Stimulated activated CD4-positive, alpha-beta T cell treated with anti-CD3 and anti-CD28 coated beads, Interleukin-4, amount 100 ng/mL, for 48 hours (primary cell): ENCODE measurements around the gene ADCY10.
"Not testable (repeated sequence)": the region's sequence is repeated elsewhere in the genome, so short reads cannot be mapped to it uniquely, and the experiment has no call there.

Experiments used
- DNase-seq, 2 donors: peaks; one replicate each; pipeline ENCODE4 v3.0.0-alpha.2; 2020; ENCODE audit warnings: low read depth in 2 of 2

The ADCY10 gene, protein sequence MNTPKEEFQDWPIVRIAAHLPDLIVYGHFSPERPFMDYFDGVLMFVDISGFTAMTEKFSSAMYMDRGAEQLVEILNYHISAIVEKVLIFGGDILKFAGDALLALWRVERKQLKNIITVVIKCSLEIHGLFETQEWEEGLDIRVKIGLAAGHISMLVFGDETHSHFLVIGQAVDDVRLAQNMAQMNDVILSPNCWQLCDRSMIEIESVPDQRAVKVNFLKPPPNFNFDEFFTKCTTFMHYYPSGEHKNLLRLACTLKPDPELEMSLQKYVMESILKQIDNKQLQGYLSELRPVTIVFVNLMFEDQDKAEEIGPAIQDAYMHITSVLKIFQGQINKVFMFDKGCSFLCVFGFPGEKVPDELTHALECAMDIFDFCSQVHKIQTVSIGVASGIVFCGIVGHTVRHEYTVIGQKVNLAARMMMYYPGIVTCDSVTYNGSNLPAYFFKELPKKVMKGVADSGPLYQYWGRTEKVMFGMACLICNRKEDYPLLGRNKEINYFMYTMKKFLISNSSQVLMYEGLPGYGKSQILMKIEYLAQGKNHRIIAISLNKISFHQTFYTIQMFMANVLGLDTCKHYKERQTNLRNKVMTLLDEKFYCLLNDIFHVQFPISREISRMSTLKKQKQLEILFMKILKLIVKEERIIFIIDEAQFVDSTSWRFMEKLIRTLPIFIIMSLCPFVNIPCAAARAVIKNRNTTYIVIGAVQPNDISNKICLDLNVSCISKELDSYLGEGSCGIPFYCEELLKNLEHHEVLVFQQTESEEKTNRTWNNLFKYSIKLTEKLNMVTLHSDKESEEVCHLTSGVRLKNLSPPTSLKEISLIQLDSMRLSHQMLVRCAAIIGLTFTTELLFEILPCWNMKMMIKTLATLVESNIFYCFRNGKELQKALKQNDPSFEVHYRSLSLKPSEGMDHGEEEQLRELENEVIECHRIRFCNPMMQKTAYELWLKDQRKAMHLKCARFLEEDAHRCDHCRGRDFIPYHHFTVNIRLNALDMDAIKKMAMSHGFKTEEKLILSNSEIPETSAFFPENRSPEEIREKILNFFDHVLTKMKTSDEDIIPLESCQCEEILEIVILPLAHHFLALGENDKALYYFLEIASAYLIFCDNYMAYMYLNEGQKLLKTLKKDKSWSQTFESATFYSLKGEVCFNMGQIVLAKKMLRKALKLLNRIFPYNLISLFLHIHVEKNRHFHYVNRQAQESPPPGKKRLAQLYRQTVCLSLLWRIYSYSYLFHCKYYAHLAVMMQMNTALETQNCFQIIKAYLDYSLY (N-terminal part only)

DNA sequence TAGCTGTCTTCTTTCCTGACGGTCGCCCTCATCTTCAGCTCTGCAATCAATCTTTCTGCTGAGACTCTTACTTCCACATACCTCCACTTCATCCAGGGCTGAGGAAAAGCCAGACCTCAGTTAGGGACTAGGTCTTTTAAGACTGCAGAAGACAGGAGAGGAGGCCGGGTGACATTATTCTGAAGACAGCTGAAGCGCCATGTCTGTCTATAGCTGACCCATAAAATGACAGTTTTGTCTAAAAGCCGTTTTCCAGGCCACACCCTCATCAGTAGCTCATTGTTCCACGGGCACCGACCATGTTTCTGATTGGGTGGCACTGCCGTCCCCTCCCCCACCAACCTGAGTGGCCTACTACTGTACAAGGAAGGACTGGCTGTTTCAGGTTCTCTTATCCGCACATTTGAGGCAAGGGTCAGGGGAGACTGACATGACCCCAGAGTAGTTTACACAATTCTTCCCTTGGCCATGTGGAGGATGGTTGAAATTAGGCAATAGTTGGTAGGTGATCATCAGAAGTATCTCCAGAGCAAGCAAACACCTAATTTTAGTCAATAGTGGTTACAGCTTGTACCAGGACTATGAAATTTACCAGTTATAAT lies at the start of gene ADCY10:
ADCY10 (minus strand) TSS at position 240 of the 602 bp plus-strand sequence. CDS start 8,994 bp downstream, outside the sequence.
- DNase-seq = no peak

DNA sequence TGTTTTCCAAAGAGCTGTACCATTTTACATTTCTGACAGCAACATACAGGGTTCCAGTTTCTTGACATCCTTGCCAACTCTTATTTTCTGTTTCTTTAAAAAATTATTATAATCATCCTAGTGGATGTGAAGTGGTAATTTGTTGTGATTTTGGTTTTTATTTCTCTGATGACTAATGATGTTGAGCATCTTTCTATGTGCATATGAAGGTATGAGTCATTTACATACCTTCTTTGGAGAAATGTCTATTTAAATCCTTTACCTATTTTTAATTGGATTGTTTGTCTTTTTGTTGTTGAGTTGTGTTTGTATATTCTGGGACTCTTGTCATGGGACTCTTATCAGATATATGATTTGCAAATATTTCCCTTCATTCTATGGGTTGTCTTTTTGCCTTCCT lies 43.8 kb upstream of the ADCY10 start:
- no peak for DNase-seq

DNA sequence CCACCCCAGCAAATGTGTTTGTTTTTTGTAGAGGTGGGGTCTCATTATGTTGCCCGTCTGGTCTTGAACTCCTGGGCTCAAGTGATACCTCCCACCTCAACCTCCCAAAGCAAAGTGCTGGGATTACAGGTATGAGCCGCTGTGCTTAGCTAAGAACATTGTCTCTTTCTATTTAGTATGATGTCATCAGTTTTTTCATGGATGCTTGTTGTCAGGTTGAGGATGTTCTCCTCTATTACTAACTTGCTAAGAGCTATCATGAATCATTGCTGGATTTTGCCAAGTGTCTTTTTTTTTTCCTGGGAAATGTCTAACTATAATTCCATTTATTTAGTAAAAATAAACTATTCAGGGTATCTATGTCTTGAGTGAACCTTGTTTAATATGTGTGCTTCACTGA lies 42.0 kb upstream of the ADCY10 start:
- no peak for DNase-seq

DNA sequence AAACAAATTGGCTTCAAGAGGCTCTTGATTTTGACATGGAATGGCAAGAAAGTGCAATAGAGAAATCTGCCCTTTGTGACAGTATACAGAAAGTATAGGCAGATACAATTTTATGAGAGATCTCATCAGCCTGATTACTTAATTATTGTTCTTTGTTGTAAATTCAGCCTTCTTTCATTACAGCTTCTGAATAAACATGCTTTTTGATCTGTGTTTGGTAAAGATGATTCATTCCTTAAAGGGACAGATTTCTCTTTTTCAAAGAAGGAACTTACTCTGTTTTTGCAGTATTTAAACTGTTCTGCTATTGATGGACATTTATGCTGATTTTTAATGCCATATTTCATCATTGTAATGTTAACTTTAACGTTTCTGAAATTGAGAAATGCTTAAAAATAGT lies 36.6 kb upstream of the ADCY10 start:
- no peak for DNase-seq

DNA sequence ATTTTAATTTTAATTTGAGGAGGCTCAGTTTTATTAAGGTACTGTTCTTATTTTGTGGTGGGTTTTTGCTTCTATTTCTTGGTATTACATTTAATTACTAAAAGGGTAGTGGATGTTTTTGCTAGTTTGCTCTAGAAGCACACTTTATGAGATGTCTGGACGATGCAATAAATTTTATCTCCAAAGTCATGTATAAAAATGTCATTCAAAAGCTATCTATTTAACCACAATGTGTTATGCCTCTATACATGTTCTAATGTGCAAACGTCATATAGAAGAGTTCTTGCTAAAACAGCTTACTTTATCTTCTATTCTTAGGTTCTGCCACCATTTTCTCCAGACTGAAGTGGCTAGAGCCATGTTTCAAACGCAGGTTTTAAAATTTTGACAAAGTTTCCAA lies 35.9 kb upstream of the ADCY10 start:
- DNase-seq = no peak

DNA sequence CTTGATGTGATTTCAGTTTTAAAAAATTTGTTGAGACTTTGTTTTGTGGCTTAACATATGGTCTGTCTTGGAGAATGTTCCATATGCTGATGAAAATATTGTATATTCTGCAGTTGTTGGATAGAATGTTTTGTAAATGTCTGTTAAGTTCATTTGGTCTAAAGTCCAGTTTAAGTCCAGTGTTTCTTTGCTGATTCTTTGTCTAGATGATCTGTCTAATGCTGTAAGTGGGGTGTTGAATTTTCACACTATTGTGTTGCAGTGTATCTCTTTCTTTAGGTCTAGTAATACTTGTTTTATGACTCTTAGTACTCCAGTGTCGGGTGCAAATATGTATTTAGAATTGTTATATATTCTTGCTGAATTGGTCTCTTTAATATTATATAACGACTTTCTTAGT lies 33.8 kb upstream of the ADCY10 start:
- DNase-seq = no peak

DNA sequence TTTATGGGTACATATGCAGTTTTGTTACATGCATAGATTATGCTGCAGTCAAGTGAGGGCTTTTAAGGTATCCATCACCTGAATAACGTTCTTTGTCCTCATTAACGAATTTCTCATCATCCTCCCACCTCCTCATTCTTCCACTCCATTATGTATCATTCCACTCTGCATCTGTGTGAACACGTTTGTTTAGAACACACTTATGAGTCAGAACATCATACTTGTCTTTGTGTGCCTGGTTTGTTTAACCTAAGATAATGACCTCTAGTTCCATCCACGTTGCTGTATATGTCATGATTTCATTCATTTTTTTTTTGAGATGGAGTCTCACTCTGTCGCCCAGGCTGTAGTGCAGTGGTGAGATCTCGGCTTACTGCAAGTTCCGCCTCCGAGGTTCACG lies 29.6 kb upstream of the ADCY10 start:
- DNase-seq = no peak

DNA sequence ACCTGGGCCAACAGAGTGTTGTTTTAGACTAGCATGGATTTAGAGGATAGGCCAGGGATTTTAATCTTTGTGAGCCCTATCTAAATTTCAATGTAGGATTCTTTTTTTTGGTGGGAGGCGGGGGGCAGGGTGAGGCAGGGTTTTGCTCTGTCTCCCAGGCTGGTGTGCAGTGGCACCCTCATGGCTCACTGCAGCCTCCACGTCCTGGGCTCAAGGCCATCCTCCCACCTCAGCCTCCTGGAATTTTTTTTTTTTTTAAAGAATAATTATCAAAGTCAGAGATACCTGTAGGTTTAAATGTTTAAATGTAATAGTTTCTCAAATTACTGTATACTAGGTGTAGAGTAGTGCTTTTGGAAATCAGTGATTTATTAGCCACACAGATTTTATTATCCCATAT lies 26.3 kb upstream of the ADCY10 start:
- DNase-seq = no peak

DNA sequence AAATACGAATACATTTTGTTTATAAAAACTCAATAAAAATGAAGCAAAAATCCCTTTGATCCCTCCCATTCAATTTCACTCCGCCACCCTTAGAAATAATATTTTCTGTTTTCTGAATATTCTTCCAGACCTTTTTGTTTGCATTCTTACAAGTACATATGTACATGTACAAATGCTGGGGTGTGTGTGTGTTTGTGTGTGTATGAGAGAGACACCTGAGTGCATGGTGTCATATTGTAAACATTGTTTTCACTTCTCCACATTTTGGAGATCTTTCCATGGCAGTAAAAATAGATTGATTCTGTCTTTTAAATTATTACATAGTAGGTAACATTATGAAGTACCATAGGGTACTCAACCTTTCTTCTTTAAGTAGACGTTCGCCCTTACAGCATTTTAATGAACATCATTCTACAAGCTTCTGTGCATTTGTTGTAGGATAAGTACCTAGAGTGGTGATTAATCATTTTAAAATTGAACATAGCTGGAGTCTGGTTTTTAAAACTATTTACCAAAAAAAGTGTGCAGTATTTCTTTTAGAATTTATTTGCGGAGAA lies 24.2 kb upstream of the ADCY10 start:
- DNase-seq = no peak

DNA sequence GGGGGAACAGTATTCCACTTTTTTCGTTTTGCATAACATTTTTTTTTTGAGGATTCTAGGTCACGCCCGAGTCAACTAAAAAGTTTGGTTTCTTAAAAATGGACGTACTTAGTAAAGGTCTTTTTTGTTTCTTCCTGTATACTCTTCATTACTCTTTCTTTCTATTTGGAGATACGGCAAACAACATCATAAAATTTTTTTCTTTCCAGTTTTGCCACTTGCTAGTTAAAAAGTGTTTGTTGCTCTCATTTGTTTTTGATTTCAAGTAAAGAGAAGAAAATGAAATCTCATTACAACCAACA lies 23.7 kb upstream of the ADCY10 start:
- no peak for DNase-seq

DNA sequence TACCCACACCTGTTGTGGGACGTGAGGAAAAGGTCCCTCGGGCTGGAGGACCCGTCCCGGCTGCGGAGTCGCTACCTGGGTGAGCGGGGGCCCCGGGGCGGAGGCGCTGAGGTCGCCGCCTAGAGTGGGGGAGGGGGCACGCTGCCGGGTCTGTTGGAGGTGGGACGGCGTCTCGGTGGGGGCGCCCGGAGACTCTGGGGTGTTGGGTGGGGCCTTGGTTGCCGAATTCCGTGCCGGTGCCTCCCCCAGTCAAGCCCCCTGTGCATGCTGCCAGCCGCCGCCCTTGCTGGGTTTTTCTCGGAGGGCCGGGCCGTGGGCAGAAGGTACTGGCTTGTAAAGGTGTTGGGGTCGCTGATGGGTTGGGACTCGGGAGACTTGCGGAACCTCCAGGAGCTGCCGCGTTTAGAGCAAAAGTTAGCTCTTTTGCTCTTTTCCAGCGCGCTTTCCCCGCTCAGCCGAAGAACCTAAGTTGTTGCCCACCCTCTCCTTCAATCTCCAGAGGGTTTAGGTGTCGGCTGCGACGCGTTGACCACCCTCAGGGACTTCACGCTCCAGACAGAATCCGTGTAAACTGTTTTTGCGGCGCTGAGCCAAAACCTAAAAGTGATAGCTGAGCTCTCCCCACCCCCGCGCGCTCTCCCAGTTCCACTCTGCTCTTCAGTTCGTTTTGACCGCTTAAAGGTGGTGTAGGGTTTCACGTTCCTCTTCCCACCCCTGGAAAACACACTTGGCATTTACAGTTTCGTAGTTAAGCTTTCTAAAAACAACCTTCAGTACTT lies 23.2 kb upstream of the ADCY10 start, which contains the start of gene MPC2:
MPC2 (minus strand) TSS at position 143 of the 779 bp plus-strand sequence. CDS start 1,231 bp downstream, outside the sequence.
- DNase-seq = peak; percentile 49 to 57

DNA sequence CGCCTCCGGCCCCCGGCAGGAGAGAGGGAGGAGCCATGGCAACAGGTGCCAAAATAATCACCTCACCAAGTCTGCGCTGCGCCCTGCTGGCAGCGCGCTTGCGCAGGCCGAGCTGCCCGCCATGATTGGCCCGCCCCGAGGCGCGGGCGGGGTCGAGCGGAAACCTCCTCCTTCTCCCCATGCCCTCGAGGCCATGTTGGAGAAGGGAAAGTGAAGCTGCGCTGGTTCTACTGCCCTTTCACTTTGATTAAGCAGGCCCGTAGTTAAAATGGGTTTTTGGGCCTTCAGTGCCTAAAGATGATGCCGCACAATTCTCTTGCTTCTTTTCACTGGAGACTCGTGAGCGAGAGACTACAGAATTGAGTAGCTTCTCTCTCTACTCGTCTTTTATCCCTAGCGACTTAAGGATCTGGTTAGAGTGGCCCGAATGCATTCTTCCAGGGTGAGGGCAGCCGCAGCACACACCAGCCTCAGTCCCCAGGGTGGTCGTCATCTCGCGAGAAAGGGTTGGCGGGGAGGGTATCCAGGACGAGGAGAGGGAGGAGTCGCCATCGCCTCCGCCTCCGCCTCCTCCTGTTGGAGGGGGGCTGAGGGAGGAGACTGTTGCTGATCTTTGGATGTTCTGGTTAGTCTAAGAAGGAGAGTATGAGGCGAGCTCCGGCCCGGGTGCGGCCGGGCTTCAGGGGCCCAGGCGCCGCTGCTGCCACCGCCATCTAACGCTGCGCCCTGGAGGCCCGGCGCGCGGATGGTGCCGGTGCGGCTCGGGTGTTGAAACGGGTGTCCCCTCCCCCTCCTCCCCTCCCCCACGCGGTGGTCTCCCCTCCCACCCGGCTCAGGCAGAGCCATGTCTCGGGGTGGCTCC lies 22.4 kb upstream of the ADCY10 start, which contains the start of gene DCAF6:
DCAF6 (plus strand) TSS at position 616 of the 862 bp plus-strand sequence; CDS start at position 845, 229 bp downstream.
- DNase-seq = peak; percentile 86 to 94

DNA sequence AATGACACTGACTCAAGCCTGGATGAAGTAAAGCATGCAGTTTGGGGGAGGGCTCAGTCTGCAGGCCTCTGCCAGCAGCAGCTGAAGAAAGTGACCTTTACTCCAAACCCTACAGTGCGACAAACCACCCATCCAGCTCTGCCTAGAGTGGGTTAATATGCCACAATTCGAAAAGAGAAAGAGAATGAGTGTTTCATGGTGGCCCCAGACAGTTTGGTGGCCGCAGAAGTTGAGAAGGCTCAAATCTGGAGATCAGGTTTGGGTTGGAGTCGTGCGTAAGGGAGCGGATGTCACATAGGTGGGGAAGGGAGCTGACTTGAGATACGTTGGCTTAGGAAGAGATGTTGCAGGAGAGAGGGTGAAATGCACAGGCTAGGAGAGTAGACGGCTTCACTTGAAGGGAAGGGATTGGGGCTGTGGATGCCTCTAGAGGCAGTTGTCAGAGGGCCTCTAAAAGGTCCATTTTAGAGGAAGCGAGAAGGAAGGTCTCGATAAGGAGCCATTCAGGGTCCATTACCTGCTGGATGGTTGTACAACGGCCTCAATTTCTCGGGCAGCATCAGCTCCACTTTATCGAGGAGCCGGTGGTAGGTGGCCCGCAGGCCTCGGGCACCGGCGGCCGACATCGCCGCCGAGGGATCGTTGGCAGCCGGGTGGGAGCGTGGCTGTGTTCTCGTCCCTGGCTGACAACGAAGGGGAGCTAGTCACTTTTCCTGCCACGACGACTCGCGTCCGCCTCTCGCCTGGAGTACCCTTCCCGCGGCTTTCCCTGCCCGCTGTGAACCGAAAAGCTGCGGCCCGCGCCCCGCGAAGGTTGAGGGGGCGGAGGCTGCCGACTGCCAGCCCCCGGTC lies 21.5 kb upstream of the ADCY10 start:
- peak; percentile 6 to 17 for DNase-seq

DNA sequence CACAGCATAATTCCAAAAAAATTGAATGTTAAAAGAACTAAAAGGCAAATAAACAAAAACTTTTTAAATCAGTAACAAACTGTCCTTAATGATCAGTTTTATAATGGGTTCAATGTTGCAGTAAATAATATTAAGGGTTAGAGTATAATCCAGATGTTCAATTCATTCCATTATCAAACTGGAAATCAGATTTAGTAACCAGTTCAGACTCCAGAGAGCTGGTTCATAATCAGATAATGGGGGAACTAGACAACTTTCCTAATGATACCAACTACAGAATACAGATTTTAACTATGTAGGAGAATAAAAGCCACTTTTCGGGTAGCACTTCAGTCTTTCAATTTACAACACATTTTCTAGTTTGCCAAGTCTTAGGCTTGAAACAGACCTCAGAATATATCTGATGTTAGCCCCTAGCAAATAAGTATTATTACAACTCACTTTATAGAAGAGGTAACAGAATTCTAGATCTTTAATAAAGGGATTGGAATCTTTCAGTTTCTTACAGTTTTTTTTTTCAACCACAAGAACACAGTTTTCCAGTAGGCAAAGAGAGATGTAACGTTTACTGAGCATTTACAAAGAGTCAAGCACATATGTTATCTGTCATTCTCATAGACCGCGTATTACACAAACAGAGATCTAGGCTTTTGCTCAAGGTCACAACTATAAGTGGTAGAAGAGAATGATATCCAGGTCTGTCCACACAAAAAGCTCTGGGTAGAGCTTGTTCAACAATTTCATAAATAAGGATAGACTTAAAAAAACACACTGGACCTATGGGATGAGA lies 20.7 kb upstream of the ADCY10 start:
- no peak for DNase-seq

DNA sequence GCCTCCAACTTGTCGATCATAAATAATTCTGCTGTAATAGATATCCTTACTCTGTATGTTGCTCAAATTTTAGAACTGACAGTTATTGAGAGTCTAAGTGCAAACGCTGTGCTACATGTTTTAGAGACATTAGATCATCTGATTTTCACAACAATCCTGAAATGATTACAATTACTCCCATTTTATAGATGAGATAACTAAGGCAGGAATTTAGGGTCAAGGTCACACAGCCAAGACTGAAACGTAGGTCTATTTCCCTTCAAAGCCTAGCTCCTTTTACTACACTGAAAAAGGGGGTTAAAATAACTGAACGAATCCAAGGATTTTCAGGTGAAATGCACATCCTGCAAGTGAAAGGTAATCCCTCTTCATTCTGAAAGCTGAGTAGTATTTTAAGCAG lies 19.9 kb upstream of the ADCY10 start:
- no peak for DNase-seq

DNA sequence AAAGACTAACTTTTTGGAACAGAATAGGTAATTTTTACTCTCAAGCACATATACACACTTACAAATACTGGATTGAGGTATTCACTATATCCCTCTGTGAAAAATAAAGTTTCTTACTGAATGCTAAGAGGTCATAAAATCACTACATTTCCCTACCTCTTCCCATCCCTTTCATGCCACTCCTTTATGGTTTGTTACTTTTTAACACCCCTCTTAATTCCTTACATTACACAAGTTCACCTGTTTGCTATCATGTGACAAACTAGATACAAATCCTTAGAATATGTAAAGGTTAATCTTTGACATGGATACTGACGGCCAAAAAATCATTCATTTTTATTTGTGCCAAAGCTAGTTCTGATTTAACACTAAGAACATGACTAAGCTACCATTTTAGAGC lies 15.8 kb upstream of the ADCY10 start:
- no peak for DNase-seq

DNA sequence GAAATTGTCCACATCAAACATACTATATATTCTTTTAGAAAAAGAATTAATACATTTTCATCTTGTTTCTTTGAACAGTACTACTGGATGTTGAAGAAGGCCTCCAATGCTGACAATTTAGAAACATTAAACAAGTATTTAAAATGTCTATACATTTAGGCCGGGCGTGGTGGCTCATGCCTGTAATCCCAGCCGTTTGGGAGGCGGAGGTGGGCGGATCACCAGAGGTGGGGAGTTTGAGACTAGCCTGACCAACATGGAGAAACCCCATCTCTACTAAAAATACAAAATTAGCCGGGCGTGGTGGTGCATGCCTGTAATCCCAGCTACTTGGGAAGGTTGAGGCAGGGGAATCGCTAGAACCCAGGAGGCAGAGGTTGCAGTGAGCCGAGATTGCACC lies 15.0 kb upstream of the ADCY10 start:
- not testable (repeated sequence) for DNase-seq

DNA sequence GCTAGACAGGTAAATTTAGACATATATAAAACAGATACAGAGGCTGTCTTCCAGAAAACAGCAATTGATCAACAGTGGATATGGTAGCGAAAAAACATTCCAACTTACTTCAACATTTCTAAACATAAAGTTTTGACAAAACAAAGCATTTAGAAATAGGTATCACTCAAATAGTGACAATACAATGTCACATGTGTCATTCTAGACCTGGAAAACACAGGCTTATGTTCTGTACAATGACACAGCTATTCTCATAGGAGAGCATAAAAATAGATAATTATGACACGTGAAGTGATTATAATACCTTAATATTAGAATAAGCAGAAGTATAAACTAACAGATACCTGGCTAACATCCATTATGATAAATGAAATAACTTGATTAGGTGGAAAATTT lies 14.5 kb upstream of the ADCY10 start:
- DNase-seq = no peak
